Spinal cord (tissue), 10 donors: Measurements from ENCODE around the gene TOM1L2. TPM values are rescaled to one million over a fixed set of nuclear protein-coding genes. Genes with fewer than 3 reads are reported as not detected.

Experiments
- DNase-seq, 6 donors: peaks; one replicate each; pipeline versions ENCODE4 v3.0.0 to v3.0.0-alpha.2; 2013 to 2015; ENCODE audit warnings: low spot score in 6 of 6, low read depth in 4 of 6
- H3K27ac ChIP-seq: one replicate; pipeline ENCODE4 v1.5.1; 2013; ENCODE audit warnings: low read depth, low read length, control low read depth
- H3K27me3 ChIP-seq: one replicate; pipeline ENCODE4 v1.6.1; 2013; ENCODE audit warnings: low read length; ENCODE audit not compliant: control insufficient read depth, insufficient read depth
- H3K36me3 ChIP-seq: one replicate; pipeline ENCODE4 v1.6.1; 2013; ENCODE audit warnings: low read length; ENCODE audit not compliant: control insufficient read depth, insufficient read depth
- H3K4me1 ChIP-seq: one replicate; pipeline ENCODE4 v1.6.1; 2013; ENCODE audit warnings: low read length; ENCODE audit not compliant: control insufficient read depth, insufficient read depth
- H3K4me3 ChIP-seq: one replicate; pipeline ENCODE4 v1.5.1; 2013; ENCODE audit warnings: low read depth, low read length, control low read depth
- H3K9me3 ChIP-seq: one replicate; pipeline ENCODE4 v1.6.1; 2013; ENCODE audit warnings: low read length; ENCODE audit not compliant: control insufficient read depth, insufficient read depth
- WGBS: methylation state at CpG from one replicate; pipeline ENCODE4 v1.1.5; 2013; ENCODE audit warnings: missing lambda C conversion rate; ENCODE audit not compliant: insufficient coverage; 5-methylcytosine and 5-hydroxymethylcytosine counted together
- polyA plus RNA-seq, 2 donors: library from polyadenylated mRNA; unstranded; fragments of 120-200 nt; gene quantifications; one replicate each; pipeline ENCODE4 v1.2.1, GENCODE V29; 2013; ENCODE audit not compliant: insufficient read length in 2 of 2
- total RNA-seq, 2 donors: library from RNA; depleted of rRNA in 1 of 2; stranded (reverse); fragments of 120-200 nt in 1 of 2; fragments of >200 nt in 1 of 2; gene quantifications; one replicate each; pipeline versions ENCODE4 v1.2.3 to v1.2.4, GENCODE V29; 2013 to 2014
- donor health status: healthy.

The TOM1L2 gene
- total and polyA plus RNA-seq, 4 donors, result 44.3 to 121 (median 75.7) TPM

DNA sequence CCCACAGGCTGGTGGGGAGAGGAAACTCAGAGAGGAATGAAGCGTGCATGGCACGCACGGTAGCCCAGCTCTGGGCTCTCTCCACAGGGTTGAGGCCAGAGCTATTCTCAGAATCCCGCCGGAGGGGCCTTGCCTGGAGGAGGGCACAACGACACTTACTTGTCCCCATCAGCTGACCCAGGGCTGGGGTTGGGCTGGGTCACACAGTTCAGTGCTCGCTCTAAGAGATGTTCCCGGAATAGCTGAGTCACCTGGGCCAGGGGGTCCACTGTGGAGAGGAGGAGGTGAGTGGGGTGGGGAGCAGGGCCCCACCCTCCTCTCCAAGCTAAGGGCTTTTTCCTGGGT is 157.2 kb downstream of the TOM1L2 start:
- Histone ChIP-seq H3K27ac (no peak overlapping the region), H3K27me3 (no peaks in the 10 kb centered on the region), H3K4me3 (no peak overlapping the region), H3K36me3 (peaks cover 96% of the 10 kb centered on the region), H3K4me1 (peaks cover 84% of the 10 kb centered on the region), H3K9me3 (no peaks in the 10 kb centered on the region)
- 77% methylated on average over 6 of the region's 8 CpGs for WGBS
- DNase-seq, result no peak

DNA sequence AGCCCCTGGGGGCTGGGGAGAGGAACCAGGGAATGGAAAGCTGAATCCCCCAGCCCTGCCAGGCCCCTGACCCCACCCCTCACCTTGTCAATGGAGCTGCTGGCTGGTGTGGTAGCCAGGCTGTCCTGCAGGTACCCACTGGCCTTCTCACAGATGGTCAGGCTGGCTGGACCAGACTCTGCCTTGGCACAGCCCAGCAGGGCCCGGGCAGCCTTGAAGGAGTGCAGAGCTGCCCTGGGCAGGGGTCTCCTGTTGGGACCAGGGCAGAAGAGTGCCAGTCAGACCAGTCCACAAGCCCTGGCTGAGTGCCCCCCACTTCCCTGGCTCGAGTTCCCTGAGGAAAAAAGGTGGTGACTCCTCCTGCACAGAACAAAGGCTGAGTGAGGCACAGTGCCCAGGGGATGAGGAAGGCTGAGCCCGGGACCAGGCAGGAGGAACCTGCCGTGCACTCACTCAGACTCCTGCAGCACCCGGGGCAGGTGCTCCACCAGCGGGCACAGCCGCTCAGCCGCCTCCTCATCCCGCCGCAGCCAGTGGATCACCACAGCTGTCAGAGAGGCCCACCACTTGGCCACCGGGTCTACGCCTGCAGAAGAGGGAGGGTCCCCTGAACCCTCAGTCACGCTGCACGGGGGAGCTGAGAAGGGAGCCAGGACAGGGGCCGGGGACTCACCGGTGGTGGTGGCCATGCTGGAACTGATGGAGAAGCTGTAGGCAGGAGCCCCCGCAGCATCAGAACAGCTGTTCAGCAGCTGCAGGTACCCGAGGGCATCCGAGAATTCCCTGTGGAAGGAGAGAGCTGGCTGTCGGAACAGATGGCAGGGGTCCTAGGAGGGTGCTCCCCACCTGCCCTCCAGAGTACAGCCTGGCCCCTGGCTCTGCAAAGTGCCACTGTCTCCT is 157.8 kb downstream of the TOM1L2 start:
- DNase-seq, result no peak
- Histone ChIP-seq H3K36me3 (peaks cover 96% of the 10 kb centered on the region), H3K9me3 (no peaks in the 10 kb centered on the region), H3K4me1 (peaks cover 84% of the 10 kb centered on the region), H3K4me3 (no peak overlapping the region), H3K27ac (no peak overlapping the region), H3K27me3 (no peaks in the 10 kb centered on the region)
- WGBS, result 69% methylated on average over 17 of the region's 20 CpGs

DNA sequence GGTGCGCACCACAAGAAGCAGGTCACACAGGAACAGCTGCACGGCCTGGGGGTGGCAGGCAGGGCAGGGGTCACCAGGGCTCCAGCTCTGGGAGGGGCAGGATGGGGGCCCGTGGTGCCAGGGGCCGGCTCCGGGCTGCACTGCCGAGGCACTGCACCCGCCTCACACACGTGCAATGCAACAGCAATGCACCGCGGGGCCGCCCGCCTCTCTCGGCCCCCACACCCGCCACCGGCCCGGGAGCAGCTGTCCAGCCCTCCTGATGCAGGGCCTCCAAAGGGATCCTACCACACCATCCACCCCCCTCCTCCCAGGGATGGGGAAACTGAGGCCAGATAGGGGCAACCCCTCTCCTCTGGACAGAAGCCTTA is 158.5 kb downstream of the TOM1L2 start:
- Histone ChIP-seq H3K27me3 (no peaks in the 10 kb centered on the region), H3K27ac (no peak overlapping the region), H3K9me3 (no peaks in the 10 kb centered on the region), H3K4me3 (no peak overlapping the region), H3K4me1 (peaks cover 80% of the 10 kb centered on the region), H3K36me3 (peaks cover 94% of the 10 kb centered on the region)
- DNase-seq, result no peak
- 85% methylated on average over 10 of the region's 16 CpGs for WGBS

DNA sequence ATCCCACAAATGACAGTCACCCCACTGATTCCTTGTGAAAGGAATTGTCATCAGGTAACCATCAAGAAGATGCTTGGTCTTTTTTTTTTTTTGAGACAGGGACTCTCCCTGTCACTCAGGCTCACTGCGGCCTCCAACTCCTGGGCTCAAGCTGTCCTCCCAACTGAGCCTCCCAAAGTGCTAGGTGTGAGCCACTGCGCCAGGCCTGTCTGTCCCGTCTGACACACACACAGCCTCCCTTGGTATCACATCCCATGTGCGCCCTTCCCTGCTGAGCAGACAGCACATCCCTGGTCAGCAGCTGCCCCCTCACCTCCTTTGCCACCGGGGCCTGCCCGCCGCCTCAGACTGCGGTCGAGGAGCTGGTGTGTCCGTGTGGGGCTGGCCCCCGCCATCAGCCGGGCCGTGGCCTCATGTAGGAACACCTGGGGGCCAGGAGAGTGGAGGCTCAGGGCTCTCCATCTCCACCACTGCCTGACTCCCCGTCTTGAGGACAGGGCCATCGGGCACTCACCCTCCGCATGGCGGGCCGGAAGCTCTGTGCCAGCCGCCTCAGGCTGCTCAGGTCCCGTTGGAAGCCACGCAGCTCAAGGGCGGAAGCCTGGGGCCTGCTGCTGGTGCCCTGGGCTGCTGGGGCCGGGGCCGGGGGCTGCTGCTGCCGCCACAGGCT is 159.0 kb downstream of the TOM1L2 start:
- no peak overlapping the region for H3K27ac ChIP-seq
- DNase-seq, result no peak
- 93% methylated on average over 25 of the region's 25 CpGs for WGBS
- no peaks in the 10 kb centered on the region for H3K27me3 ChIP-seq
- no peaks in the 10 kb centered on the region for H3K9me3 ChIP-seq
- H3K36me3 ChIP-seq, result peaks cover 90% of the 10 kb centered on the region
- H3K4me1 ChIP-seq, result peaks cover 75% of the 10 kb centered on the region
- H3K4me3 ChIP-seq, result no peak overlapping the region

DNA sequence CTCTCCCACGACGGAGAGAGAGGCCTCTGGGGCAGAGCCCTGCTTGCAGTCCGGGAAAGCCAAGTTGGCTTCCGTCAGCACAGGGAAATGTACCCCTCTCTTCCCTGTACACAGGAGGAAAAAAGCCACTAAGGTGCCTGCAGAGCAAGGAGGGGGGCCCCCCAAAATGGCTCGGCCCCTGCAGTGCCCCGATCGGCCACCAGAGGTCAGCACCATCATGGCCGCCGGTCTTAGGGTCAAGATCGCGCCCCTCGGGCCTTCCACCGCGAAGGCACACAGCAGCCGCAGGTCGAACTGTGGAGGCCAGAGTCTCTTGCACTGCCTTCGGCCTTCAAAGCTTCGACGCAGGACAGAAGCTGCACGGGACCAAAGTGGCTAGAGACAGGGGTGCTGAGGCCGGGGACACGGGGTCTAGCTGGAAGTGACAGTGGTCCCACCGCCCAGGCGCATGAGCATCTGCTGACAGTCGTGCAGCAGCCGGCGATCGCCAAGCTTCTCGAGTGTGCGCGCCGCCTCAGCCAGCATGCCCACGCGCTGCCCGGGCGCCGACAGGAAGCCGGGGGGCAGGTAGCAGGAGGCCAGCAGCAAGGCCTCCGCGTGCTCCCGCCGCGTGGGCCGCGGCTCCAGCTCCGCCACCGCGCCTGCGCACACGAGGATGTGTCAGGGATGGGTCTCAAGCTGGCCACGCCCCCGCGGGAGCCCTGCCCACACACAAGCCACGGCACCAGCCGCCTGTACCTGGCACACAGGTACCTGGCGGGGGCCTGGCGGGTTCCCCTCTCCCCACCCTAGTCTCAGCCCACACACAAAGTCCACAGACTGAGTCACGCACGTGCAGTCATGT is 159.8 kb downstream of the TOM1L2 start:
- DNase-seq, result peak in 2 of 6 donors; percentile 79
- no peaks in the 10 kb centered on the region for H3K27me3 ChIP-seq
- peak overlapping the region; percentile 47 for H3K27ac ChIP-seq
- peaks cover 88% of the 10 kb centered on the region for H3K36me3 ChIP-seq
- peaks cover 71% of the 10 kb centered on the region for H3K4me1 ChIP-seq
- whole genome bisulfite sequencing, result 56% methylated on average over 57 of the region's 59 CpGs
- H3K4me3 ChIP-seq, result no peak overlapping the region
- H3K9me3 ChIP-seq, result no peaks in the 10 kb centered on the region

DNA sequence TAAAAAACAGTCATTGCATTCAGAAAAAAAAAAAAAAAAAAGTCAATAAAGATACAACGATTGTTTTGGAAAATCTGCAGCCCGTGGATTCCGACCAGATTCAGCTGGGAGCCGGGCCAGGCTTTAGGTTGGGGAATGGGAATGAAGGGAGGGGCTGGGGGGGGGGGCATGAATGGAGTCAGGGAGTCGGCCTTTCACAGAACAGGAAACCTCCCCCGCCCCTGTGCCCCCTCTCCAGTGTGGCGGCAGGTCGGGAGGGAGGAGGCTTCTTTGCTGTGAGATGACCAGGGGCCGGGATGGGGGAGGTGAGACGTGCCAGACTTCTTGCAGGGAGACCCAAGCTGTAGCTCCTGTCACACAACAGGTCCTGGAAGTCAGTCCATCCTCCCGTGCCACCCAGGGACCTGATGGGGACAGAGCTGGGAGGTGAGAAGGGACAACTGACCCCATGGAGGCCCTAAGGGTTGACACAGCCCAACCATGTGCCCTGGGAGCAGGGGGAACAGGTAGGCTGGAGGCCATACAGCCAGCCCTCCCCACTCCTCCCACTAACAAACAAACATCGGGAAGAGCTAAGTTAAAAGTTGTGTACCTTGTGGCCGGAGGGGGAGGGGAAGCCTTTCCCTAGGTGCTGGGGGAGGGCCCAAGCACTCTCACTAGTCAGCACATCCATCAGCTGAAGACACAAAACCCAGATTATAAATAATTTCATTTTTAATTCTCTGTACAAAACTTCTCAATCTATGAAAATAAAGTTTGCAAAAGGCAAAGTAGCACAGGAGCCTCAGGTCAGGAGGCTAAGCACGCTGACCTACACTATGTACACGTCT is 160.6 kb downstream of the TOM1L2 start:
- H3K4me3 ChIP-seq, result no peak overlapping the region
- DNase-seq, result peak in 2 of 6 donors; percentile 44 to 61
- H3K27me3 ChIP-seq, result no peaks in the 10 kb centered on the region
- peak overlapping the region; percentile 47 for H3K27ac ChIP-seq
- peaks cover 68% of the 10 kb centered on the region for H3K4me1 ChIP-seq
- H3K36me3 ChIP-seq, result peaks cover 88% of the 10 kb centered on the region
- 38% methylated on average over 4 of the region's 15 CpGs for WGBS
- H3K9me3 ChIP-seq, result no peaks in the 10 kb centered on the region

DNA sequence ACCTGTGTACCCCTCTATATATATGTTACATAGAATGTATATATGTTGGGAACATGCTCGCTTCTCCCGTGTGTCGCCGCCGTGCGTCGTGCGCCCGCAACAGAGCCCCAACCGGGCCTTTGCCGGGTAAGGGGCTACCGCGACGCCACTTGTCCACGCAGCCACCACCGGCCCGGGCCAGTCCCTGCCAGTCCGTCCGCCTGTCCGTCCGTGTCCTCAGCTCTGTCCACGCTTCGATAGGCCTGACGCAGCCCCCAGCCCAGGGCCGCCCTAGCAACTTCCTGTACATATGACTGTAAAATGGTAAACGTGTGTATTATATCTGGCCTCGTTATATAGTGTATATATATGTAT is 161.3 kb downstream of the TOM1L2 start:
- Histone ChIP-seq H3K9me3 (no peaks in the 10 kb centered on the region), H3K27ac (peak overlapping the region; percentile 52), H3K27me3 (no peaks in the 10 kb centered on the region), H3K4me3 (no peak overlapping the region), H3K4me1 (peaks cover 65% of the 10 kb centered on the region), H3K36me3 (peaks cover 89% of the 10 kb centered on the region)
- 84% methylated on average over 15 of the region's 27 CpGs for WGBS
- DNase-seq, result no peak

DNA sequence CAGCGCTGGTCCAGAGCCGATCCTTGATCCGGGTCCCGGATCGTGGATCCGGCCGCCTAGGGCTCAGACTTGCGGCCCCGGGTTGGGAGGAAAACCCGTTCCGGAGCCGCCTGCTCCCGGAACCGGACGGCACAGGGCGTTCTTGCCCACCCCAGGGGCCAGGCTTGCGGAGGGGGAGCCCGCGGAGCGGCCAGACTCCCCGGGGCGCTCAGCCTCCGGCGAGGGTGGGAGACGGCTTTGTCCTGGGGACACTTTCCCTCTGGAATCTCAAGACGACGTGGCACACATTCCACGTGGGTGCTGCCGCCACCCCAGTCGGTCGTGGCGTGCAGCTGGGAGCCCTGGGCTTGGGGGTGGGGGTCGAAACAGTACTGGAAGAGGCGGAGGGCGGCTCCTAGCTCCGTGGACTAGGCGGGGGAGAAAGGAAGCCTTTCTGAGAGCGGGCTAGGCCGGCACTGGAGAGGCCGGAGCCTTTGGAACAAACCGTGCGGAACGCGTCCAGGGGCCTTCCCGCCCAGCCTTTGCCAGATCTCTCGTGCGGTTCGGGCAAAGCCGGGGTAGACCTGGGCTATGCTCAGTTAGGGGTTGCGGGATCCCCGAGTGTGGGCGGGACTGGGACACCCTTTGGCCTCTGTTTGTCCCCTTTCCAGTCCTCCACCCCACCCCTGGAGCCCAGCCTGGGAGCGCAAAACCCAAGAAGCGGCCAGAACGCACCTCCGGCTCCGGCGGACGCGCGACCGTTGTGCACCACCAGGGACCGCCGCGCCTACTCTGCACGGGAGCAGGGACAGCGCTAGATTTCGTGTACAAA is 161.9 kb downstream of the TOM1L2 start:
- no peaks in the 10 kb centered on the region for H3K27me3 ChIP-seq
- H3K4me1 ChIP-seq, result peaks cover 64% of the 10 kb centered on the region
- H3K36me3 ChIP-seq, result peaks cover 89% of the 10 kb centered on the region
- H3K27ac ChIP-seq, result peak overlapping the region; percentile 52
- H3K4me3 ChIP-seq, result peak overlapping the region; percentile 11
- 42% methylated on average over 49 of the region's 68 CpGs for WGBS
- peak in 2 of 6 donors; percentile 56 to 83 for DNase-seq
- H3K9me3 ChIP-seq, result no peaks in the 10 kb centered on the region
